CD14-positive monocyte (primary cell): ENCODE measurements around the gene PCDHB5. TPM values are rescaled to one million over a fixed set of nuclear protein-coding genes. Genes with fewer than 3 reads are reported as not detected.

Experiments used
- DNase-seq, 3 donors: peaks; one replicate each; pipeline ENCODE4 v3.0.0-alpha.2; 2011 to 2022
- H2AFZ ChIP-seq: 2 replicates; pipeline ENCODE4 v1.6.0; 2012; ENCODE audit warnings: mild to moderate bottlenecking, low read depth, low read length, inconsistent platforms; ENCODE audit not compliant: insufficient read depth, poor library complexity, severe bottlenecking
- H3K27ac ChIP-seq, 2 donors: 1 replicate in 1 of 2; 2 replicates in 1 of 2; pipeline ENCODE4 v1.5.1; 2012 to 2013; ENCODE audit warnings: low read length in 2 of 2, control low read depth in 1 of 2, inconsistent platforms in 1 of 2, low read depth in 1 of 2, mild to moderate bottlenecking in 1 of 2
- H3K27me3 ChIP-seq, 2 donors: one replicate each; pipeline versions ENCODE4 v1.6.0 to v1.6.1; 2011 to 2013; ENCODE audit warnings: low read length in 2 of 2; ENCODE audit not compliant: control insufficient read depth in 2 of 2, insufficient read depth in 2 of 2
- H3K36me3 ChIP-seq, 2 donors: replicated peaks in 1 of 2; 1 replicate in 1 of 2; 2 replicates in 1 of 2; pipeline versions ENCODE4 v1.5.1 to v1.6.1; 2012 to 2013; ENCODE audit warnings: low read length in 2 of 2, control low read depth in 1 of 2, inconsistent platforms in 1 of 2, mild to moderate bottlenecking in 1 of 2; ENCODE audit not compliant: insufficient read depth in 2 of 2, control insufficient read depth in 1 of 2
- H3K4me1 ChIP-seq, 2 donors: 1 replicate in 1 of 2; 2 replicates in 1 of 2; pipeline versions ENCODE4 v1.5.1 to v1.6.1; 2012 to 2013; ENCODE audit warnings: low read length in 2 of 2, control low read depth in 1 of 2, inconsistent platforms in 1 of 2, mild to moderate bottlenecking in 1 of 2, moderate library complexity in 1 of 2; ENCODE audit not compliant: insufficient read depth in 2 of 2, control insufficient read depth in 1 of 2
- H3K4me2 ChIP-seq: replicated peaks from 2 replicates; pipeline ENCODE3; 2012; ENCODE audit warnings: low read length, moderate library complexity, mild to moderate bottlenecking; ENCODE audit not compliant: poor library complexity, severe bottlenecking; ENCODE audit errors: extremely low read depth
- H3K4me3 ChIP-seq, 3 experiments: fragments of 200-600 bp in 1 of 3; sonication (generic) in 1 of 3; replicated peaks in 1 of 3; 1 replicate in 2 of 3; 2 replicates in 1 of 3; pipeline ENCODE4 v1.5.1; 2011 to 2013; ENCODE audit warnings: low read length in 3 of 3, mild to moderate bottlenecking in 3 of 3, control low read depth in 2 of 3, low read depth in 2 of 3, inconsistent platforms in 1 of 3, moderate library complexity in 1 of 3
- H3K79me2 ChIP-seq: 2 replicates; pipeline ENCODE4 v1.6.0; 2012; ENCODE audit warnings: mild to moderate bottlenecking, control low read depth, inconsistent platforms, low read length, moderate library complexity; ENCODE audit not compliant: insufficient read depth
- H3K9ac ChIP-seq: 2 replicates; pipeline ENCODE4 v1.6.0; 2017; ENCODE audit warnings: low read length, mild to moderate bottlenecking; ENCODE audit not compliant: insufficient read depth, poor library complexity, severe bottlenecking
- H3K9me3 ChIP-seq, 2 donors: replicated peaks in 1 of 2; 1 replicate in 1 of 2; 2 replicates in 1 of 2; pipeline versions ENCODE4 v1.5.1 to v1.6.1; 2012 to 2013; ENCODE audit warnings: low read length in 2 of 2, control low read depth in 1 of 2; ENCODE audit not compliant: control insufficient read depth in 1 of 2, insufficient read depth in 1 of 2
- H4K20me1 ChIP-seq: 2 replicates; pipeline ENCODE4 v1.6.0; 2012; ENCODE audit warnings: mild to moderate bottlenecking, low read length, control low read depth, moderate library complexity; ENCODE audit not compliant: insufficient read depth
- H3K27ac Mint-ChIP-seq, 7 donors: one replicate each; pipeline ENCODE4 v1.8.0; 2020; ENCODE audit warnings: mild to moderate bottlenecking in 7 of 7, mixed read lengths in 7 of 7, moderate library complexity in 6 of 7, inconsistent platforms in 2 of 7
- H3K27me3 Mint-ChIP-seq, 3 donors: one replicate each; pipeline ENCODE4 v1.8.0; 2021 to 2022; ENCODE audit warnings: low read depth in 3 of 3, mild to moderate bottlenecking in 3 of 3, mixed read lengths in 3 of 3, moderate library complexity in 3 of 3, inconsistent platforms in 1 of 3
- H3K36me3 Mint-ChIP-seq, 2 donors: one replicate each; pipeline ENCODE4 v1.8.0; 2020; ENCODE audit warnings: mixed read lengths in 2 of 2, inconsistent platforms in 1 of 2, mild to moderate bottlenecking in 1 of 2
- H3K4me1 Mint-ChIP-seq: one replicate; pipeline ENCODE4 v1.8.0; 2020; ENCODE audit warnings: mild to moderate bottlenecking, mixed read lengths
- H3K4me3 Mint-ChIP-seq, 2 donors: one replicate each; pipeline ENCODE4 v1.8.0; 2020; ENCODE audit warnings: mild to moderate bottlenecking in 2 of 2, mixed read lengths in 2 of 2, moderate library complexity in 1 of 2
- H3K9me3 Mint-ChIP-seq, 7 donors: one replicate each; pipeline ENCODE4 v1.8.0; 2020 to 2022; ENCODE audit warnings: mixed read lengths in 7 of 7, mild to moderate bottlenecking in 6 of 7, moderate library complexity in 6 of 7, inconsistent platforms in 2 of 7
- WGBS: methylation state at CpG from one replicate; pipeline ENCODE4 v1.1.5; 2013; ENCODE audit warnings: missing lambda C conversion rate; ENCODE audit not compliant: insufficient coverage; 5-methylcytosine and 5-hydroxymethylcytosine counted together
- intact Hi-C, 2 donors: fragments of 100-400 bp; cut with micrococcal nuclease; formaldehyde crosslinking; loops; one replicate each; pipeline versions ENCODE4 v1.15.0 to v1.15.1; 2023
- polyA minus RNA-seq: library from RNA; depleted of rRNA, polyadenylated mRNA; stranded (reverse); fragments of >200 nt; gene quantifications from 2 replicates; pipeline ENCODE4 v1.2.3, GENCODE V29; 2012
- polyA plus RNA-seq, 3 donors: library from polyadenylated mRNA; depleted of rRNA in 1 of 3; unstranded in 2 of 3; stranded (reverse) in 1 of 3; fragments of 300-500 nt in 2 of 3; fragments of >200 nt in 1 of 3; fragmentation: Illumina TruSeq in 2 of 3; gene quantifications; 1 replicate in 2 of 3; 2 replicates in 1 of 3; pipeline ENCODE4 v1.2.3, GENCODE V29; 2012 to 2021
- total RNA-seq, 12 experiments: library from RNA in 1 of 12; stranded (reverse) in 1 of 12; fragments of 120-200 nt in 1 of 12; gene quantifications; one replicate each; pipeline ENCODE4 v1.2.4 and lab custom pipeline; 2013 to 2026; ENCODE audit warnings: mixed read lengths in 6 of 12, inconsistent platforms in 1 of 12
- TF ChIP-seq, protein P1 (sequence below): fragments of 200-600 bp; IDR thresholded peaks from one replicate; pipeline ENCODE4 v1.8.0; 2022; ENCODE audit warnings: antibody characterized with exemption, mild to moderate bottlenecking

The PCDHB5 gene
- total RNA-seq (2013), result not detected
- polyA plus RNA-seq (not detected), polyA minus RNA-seq (not detected in 2 replicates), total RNA-seq (lab: John Stamatoyannopoulos, UW) (0 to 0.69 (median 0) reads per million in 11 experiments)

DNA sequence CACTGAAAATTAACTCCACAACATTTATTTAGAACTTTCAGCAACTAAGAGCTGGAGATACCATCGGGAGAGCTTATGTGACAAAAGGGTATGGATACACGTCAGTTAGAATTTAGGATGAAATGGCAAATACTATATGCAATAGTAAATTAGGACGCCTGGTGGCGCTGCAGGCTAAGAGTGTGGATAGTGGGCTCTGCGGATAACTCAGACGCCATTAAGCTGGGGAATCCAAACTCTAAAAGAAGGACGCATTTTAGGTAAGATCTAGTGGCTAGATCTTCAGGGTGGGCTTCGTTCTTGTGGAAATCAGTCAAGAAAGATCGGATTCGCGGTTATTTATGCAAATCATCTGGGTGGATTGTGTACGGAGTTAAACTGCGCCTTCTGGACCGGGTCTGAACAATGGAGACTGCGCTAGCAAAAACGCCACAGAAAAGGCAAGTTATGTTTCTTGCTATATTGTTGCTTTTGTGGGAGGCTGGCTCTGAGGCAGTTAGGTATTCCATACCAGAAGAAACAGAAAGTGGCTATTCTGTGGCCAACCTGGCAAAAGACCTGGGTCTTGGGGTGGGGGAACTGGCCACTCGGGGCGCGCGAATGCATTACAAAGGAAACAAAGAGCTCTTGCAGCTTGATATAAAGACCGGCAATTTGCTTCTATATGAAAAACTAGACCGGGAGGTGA, at the start of gene PCDHB5:
TSS of gene PCDHB5 (plus strand) at position 177 of the 688 bp plus-strand sequence. CDS start at position 406, 229 bp downstream.
- Mint-ChIP-seq H3K27me3 (peaks cover 1 to 19% (median 3%) of the 10 kb centered on the region in 3 donors), H3K27ac (no peak within 1 kb of the TSS), H3K4me3 (peak within 1 kb of the TSS in 1 of 2 donors; percentile 36)

DNA sequence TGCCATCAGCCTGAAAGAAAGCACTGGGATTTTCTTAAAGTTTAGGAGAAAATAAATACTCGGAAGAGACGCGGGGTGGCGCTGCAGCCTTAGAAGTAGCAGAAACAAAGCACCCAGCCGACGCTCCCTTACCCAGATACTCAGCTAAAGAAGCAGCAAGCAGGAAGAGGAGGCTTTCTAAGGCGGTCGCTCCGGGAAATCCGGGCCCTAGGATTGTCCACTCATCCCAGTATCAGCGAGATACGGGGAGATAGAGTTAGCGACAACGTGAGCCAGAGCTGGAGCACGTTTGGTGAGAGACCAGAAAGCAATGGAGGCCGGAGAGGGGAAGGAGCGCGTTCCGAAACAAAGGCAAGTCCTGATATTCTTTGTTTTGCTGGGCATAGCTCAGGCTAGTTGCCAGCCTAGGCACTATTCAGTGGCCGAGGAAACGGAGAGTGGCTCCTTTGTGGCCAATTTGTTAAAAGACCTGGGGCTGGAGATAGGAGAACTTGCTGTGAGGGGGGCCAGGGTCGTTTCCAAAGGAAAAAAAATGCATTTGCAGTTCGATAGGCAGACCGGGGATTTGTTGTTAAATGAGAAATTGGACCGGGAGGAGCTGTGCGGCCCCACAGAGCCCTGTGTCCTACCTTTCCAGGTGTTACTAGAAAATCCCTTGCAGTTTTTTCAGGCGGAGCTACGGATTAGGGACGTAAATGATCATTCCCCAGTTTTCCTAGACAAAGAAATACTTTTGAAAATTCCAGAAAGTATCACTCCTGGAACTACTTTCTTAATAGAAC, 40.3 kb upstream of the PCDHB5 start, which contains the start of gene PCDHB2:
TSS of gene PCDHB2 (plus strand) at position 135 of the 782 bp plus-strand sequence. CDS start at position 311, 176 bp downstream.
- peaks cover 16 to 28% (median 20%) of the 10 kb centered on the region in 3 donors for H3K27me3 Mint-ChIP-seq
- no peak within 1 kb of the TSS for H3K27ac Mint-ChIP-seq
- H3K4me1 Mint-ChIP-seq, result no peaks in the 10 kb centered on the region
- Histone ChIP-seq H2AFZ (no peak within 1 kb of the TSS), H3K79me2 (no peaks in the 10 kb centered on the region), H3K27ac (no peak within 1 kb of the TSS), H4K20me1 (no peaks in the 10 kb centered on the region), H3K36me3 (no peaks in the 10 kb centered on the region), H3K9ac (no peak within 1 kb of the TSS), H3K4me1 (no peaks in the 10 kb centered on the region), H3K9me3 (peaks cover 12 to 33% of the 10 kb centered on the region in 2 donors), H3K4me2 (no peak within 1 kb of the TSS), H3K27me3 (peaks cover 0 to 17% of the 10 kb centered on the region in 2 donors), H3K4me3 (no peak within 1 kb of the TSS)
- TF ChIP-seq, protein P1, sequence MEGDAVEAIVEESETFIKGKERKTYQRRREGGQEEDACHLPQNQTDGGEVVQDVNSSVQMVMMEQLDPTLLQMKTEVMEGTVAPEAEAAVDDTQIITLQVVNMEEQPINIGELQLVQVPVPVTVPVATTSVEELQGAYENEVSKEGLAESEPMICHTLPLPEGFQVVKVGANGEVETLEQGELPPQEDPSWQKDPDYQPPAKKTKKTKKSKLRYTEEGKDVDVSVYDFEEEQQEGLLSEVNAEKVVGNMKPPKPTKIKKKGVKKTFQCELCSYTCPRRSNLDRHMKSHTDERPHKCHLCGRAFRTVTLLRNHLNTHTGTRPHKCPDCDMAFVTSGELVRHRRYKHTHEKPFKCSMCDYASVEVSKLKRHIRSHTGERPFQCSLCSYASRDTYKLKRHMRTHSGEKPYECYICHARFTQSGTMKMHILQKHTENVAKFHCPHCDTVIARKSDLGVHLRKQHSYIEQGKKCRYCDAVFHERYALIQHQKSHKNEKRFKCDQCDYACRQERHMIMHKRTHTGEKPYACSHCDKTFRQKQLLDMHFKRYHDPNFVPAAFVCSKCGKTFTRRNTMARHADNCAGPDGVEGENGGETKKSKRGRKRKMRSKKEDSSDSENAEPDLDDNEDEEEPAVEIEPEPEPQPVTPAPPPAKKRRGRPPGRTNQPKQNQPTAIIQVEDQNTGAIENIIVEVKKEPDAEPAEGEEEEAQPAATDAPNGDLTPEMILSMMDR, result no peak
- 16% methylated on average over 24 of the region's 29 CpGs for WGBS
- peak within 1 kb of the TSS in 1 of 2 donors; percentile 31 for H3K4me3 Mint-ChIP-seq
- peaks cover 17 to 39% (median 33%) of the 10 kb centered on the region in 7 donors for H3K9me3 Mint-ChIP-seq
- intact Hi-C loops, result no loop called here
- H3K36me3 Mint-ChIP-seq, result peaks cover 0 to 2% of the 10 kb centered on the region in 2 donors
- DNase-seq, result no peak

More for the DNA sequence above, at the start of gene PCDHB5:
- Mint-ChIP-seq H3K9me3 (peaks cover 27 to 45% (median 37%) of the 10 kb centered on the region in 7 donors), H3K4me1 (no peaks in the 10 kb centered on the region), H3K36me3 (no peaks in the 10 kb centered on the region)
- H2AFZ ChIP-seq, result no peak within 1 kb of the TSS
- no peaks in the 10 kb centered on the region for H3K4me1 ChIP-seq
- whole genome bisulfite sequencing, result 28% methylated on average over 21 of the region's 22 CpGs
- no peak within 1 kb of the TSS for H3K4me2 ChIP-seq
- no peaks in the 10 kb centered on the region for H4K20me1 ChIP-seq
- H3K79me2 ChIP-seq, result no peaks in the 10 kb centered on the region
- no peak within 1 kb of the TSS for H3K4me3 ChIP-seq
- no peak within 1 kb of the TSS for H3K9ac ChIP-seq
- TF ChIP-seq, protein P1, result no peak
- intact Hi-C loops, result no loop called here
- no peak within 1 kb of the TSS for H3K27ac ChIP-seq
- peaks cover 0 to 6% of the 10 kb centered on the region in 2 donors for H3K27me3 ChIP-seq
- H3K9me3 ChIP-seq, result peaks cover 27 to 28% of the 10 kb centered on the region in 2 donors
- H3K36me3 ChIP-seq, result no peaks in the 10 kb centered on the region
- DNase-seq, result no peak
